Chondrocyte (in vitro differentiated cells): ENCODE measurements around the gene ALDH4A1. TPM values are rescaled to one million over a fixed set of nuclear protein-coding genes. Genes with fewer than 3 reads are reported as not detected.

ENCODE experiments used
- DNase-seq: peaks from one replicate; pipeline ENCODE4 v3.0.0; 2021; ENCODE audit warnings: mixed read lengths, low spot score
- H3K27ac Mint-ChIP-seq: one replicate; pipeline ENCODE4 v1.8.0; 2021; ENCODE audit warnings: mild to moderate bottlenecking, moderate library complexity, mixed read lengths; ENCODE audit not compliant: unreplicated experiment
- H3K27me3 Mint-ChIP-seq: 2 replicates; pipeline ENCODE4 v1.8.0; 2021; ENCODE audit warnings: low read depth, mixed read lengths
- H3K36me3 Mint-ChIP-seq: 2 replicates; pipeline ENCODE4 v1.8.0; 2021; ENCODE audit warnings: low read depth, mixed read lengths
- H3K4me1 Mint-ChIP-seq: 2 replicates; pipeline ENCODE4 v1.8.0; 2021; ENCODE audit warnings: low read depth, mild to moderate bottlenecking, mixed read lengths
- H3K4me3 Mint-ChIP-seq: one replicate; pipeline ENCODE4 v1.8.0; 2021; ENCODE audit warnings: mild to moderate bottlenecking, moderate library complexity, mixed read lengths; ENCODE audit not compliant: unreplicated experiment
- H3K9me3 Mint-ChIP-seq: 2 replicates; pipeline ENCODE4 v1.8.0; 2021; ENCODE audit warnings: low read depth, mixed read lengths
- CTCF ChIP-seq: fragments of 200-600 bp; sonication (generic); IDR thresholded peaks from 2 replicates; pipeline ENCODE4 v1.5.0; 2021; ENCODE audit warnings: antibody characterized with exemption, mild to moderate bottlenecking, moderate library complexity
- total RNA-seq: library from RNA; stranded (reverse); gene quantifications from 3 replicates; pipeline ENCODE4 v1.2.1, GENCODE V29; 2021

The ALDH4A1 gene
- total RNA-seq, 1 donor from 2014 or later, result 14.2 TPM

GRCh38 chr1:18869847-18870594, 32.3 kb downstream of the ALDH4A1 start:
- Mint-ChIP-seq H3K36me3 (peaks cover 2% of the 10 kb centered on the region), H3K9me3 (no peaks in the 10 kb centered on the region), H3K27ac (no peak overlapping the region), H3K4me1 (no peaks in the 10 kb centered on the region), H3K27me3 (peaks cover 23% of the 10 kb centered on the region), H3K4me3 (no peak overlapping the region)
- TF ChIP-seq CTCF, result no peak
- no peak for DNase-seq

GRCh38 chr1:18868801-18869424, 33.4 kb downstream of the ALDH4A1 start:
- H3K27me3 Mint-ChIP-seq, result peaks cover 25% of the 10 kb centered on the region
- DNase-seq, result no peak
- H3K4me1 Mint-ChIP-seq, result no peaks in the 10 kb centered on the region
- no peaks in the 10 kb centered on the region for H3K9me3 Mint-ChIP-seq
- no peak overlapping the region for H3K4me3 Mint-ChIP-seq
- no peak overlapping the region for H3K27ac Mint-ChIP-seq
- H3K36me3 Mint-ChIP-seq, result peaks cover 2% of the 10 kb centered on the region
- TF ChIP-seq CTCF, result no peak

- no peaks in the 10 kb centered on the region for H3K4me1 Mint-ChIP-seq
- TF ChIP-seq CTCF, result no peak
- H3K27me3 Mint-ChIP-seq, result peaks cover 25% of the 10 kb centered on the region
- no peaks in the 10 kb centered on the region for H3K9me3 Mint-ChIP-seq
- H3K36me3 Mint-ChIP-seq, result peaks cover 2% of the 10 kb centered on the region
- H3K4me3 Mint-ChIP-seq, result no peak overlapping the region
- DNase-seq, result no peak
- no peak overlapping the region for H3K27ac Mint-ChIP-seq
Measured at GRCh38 chr1:18868354-18868753, 34.0 kb downstream of the ALDH4A1 start.

- TF ChIP-seq CTCF, result no peak
- Mint-ChIP-seq H3K4me3 (no peak overlapping the region), H3K27me3 (peaks cover 29% of the 10 kb centered on the region), H3K27ac (no peak overlapping the region), H3K9me3 (no peaks in the 10 kb centered on the region), H3K4me1 (no peaks in the 10 kb centered on the region), H3K36me3 (no peaks in the 10 kb centered on the region)
- no peak for DNase-seq
Measured at GRCh38 chr1:18866846-18867245, 35.5 kb downstream of the ALDH4A1 start.

GRCh38 chr1:18866314-18866713, 36.0 kb downstream of the ALDH4A1 start:
- no peak for DNase-seq
- no peaks in the 10 kb centered on the region for H3K4me1 Mint-ChIP-seq
- H3K27me3 Mint-ChIP-seq, result peaks cover 30% of the 10 kb centered on the region
- H3K4me3 Mint-ChIP-seq, result no peak overlapping the region
- no peak overlapping the region for H3K27ac Mint-ChIP-seq
- no peaks in the 10 kb centered on the region for H3K9me3 Mint-ChIP-seq
- no peaks in the 10 kb centered on the region for H3K36me3 Mint-ChIP-seq
- TF ChIP-seq CTCF, result no peak
